Common myeloid progenitor, CD34-positive (primary cell): Measurements from ENCODE around the gene SDK1.

Source experiments
- CTCF ChIA-PET: fragments of 350-600 bp; sonication (Branson Sonifier 250); formaldehyde crosslinking; loops from one replicate; lab custom pipeline; 2021; ENCODE audit warnings: antibody characterized with exemption; lab: Charles Lee
- POLR2A ChIA-PET: fragments of 350-600 bp; sonication (Branson Sonifier 250); formaldehyde crosslinking; loops from one replicate; lab custom pipeline; 2021; ENCODE audit warnings: antibody characterized with exemption; lab: Charles Lee
- DNase-seq, 3 donors: peaks; one replicate each; pipeline versions ENCODE4 v3.0.0 to v3.0.0-alpha.2; 2013
- H3K27ac ChIP-seq, 2 experiments: 1 replicate in 1 of 2; 2 replicates in 1 of 2; pipeline ENCODE4 v1.7.0; 2013; ENCODE audit warnings: inconsistent platforms in 2 of 2, low read length in 2 of 2, mild to moderate bottlenecking in 2 of 2, low read depth in 1 of 2, moderate library complexity in 1 of 2; ENCODE audit not compliant: severe bottlenecking in 2 of 2, insufficient read depth in 1 of 2, poor library complexity in 1 of 2
- H3K27me3 ChIP-seq, 5 experiments: replicated peaks in 2 of 5; 1 replicate in 3 of 5; 2 replicates in 2 of 5; pipeline versions ENCODE4 v1.6.1 to v1.7.0; 2013; ENCODE audit warnings: low read length in 4 of 5, mild to moderate bottlenecking in 2 of 5, moderate library complexity in 2 of 5, inconsistent platforms in 1 of 5; ENCODE audit not compliant: insufficient read depth in 5 of 5, control insufficient read depth in 4 of 5
- H3K36me3 ChIP-seq, 4 experiments: 1 replicate in 2 of 4; 2 replicates in 2 of 4; pipeline versions ENCODE4 v1.6.1 to v1.7.0; 2013; ENCODE audit warnings: low read length in 3 of 4, control low read depth in 1 of 4, mild to moderate bottlenecking in 1 of 4; ENCODE audit not compliant: control insufficient read depth in 4 of 4, insufficient read depth in 4 of 4
- H3K4me1 ChIP-seq, 4 experiments: 1 replicate in 3 of 4; 2 replicates in 1 of 4; pipeline versions ENCODE4 v1.6.1 to v1.7.1; 2013; ENCODE audit warnings: low read length in 3 of 4, mild to moderate bottlenecking in 3 of 4, control low read depth in 1 of 4, inconsistent platforms in 1 of 4, moderate library complexity in 1 of 4; ENCODE audit not compliant: control insufficient read depth in 4 of 4, insufficient read depth in 4 of 4; ENCODE audit errors: control extremely low read depth in 1 of 4
- H3K4me3 ChIP-seq, 7 experiments: 1 replicate in 4 of 7; 2 replicates in 3 of 7; pipeline versions ENCODE4 v1.5.1 to v1.7.0; 2013; ENCODE audit warnings: mild to moderate bottlenecking in 7 of 7, low read length in 6 of 7, moderate library complexity in 6 of 7, inconsistent platforms in 2 of 7, low read depth in 2 of 7, control low read depth in 1 of 7; ENCODE audit not compliant: insufficient read depth in 4 of 7, control insufficient read depth in 1 of 7; ENCODE audit errors: extremely low read depth in 1 of 7
- H3K9me3 ChIP-seq, 5 experiments: 1 replicate in 4 of 5; 2 replicates in 1 of 5; pipeline versions ENCODE4 v1.6.1 to v1.7.1; 2013; ENCODE audit warnings: low read length in 4 of 5, mild to moderate bottlenecking in 2 of 5, inconsistent platforms in 1 of 5, low read depth in 1 of 5, moderate library complexity in 1 of 5; ENCODE audit not compliant: control insufficient read depth in 4 of 5, insufficient read depth in 2 of 5; ENCODE audit errors: control extremely low read depth in 1 of 5
- WGBS: methylation state at CpG from one replicate; pipeline ENCODE4 v1.1.5; 2013; ENCODE audit not compliant: insufficient coverage; 5-methylcytosine and 5-hydroxymethylcytosine counted together

The SDK1 gene

GRCh38 chr7:3464900-3465622, 164.0 kb downstream of the SDK1 start:
- WGBS, result 98% methylated on average over 5 of the region's 9 CpGs
- POLR2A ChIA-PET, result no interaction called here
- Histone ChIP-seq H3K27ac (no peak overlapping the region), H3K9me3 (no peaks in the 10 kb centered on the region), H3K27me3 (peaks cover 0 to 2% (median 0%) of the 10 kb centered on the region in 5 experiments), H3K36me3 (no peaks in the 10 kb centered on the region), H3K4me3 (no peak overlapping the region), H3K4me1 (no peaks in the 10 kb centered on the region)
- DNase-seq, result no peak
- CTCF ChIA-PET, result interaction anchor here (1.2 to 1.5 kb wide), 2 partner anchors 13 to 17 kb away, joined by 4 to 5 read pairs; no protein-coding TSS in a partner anchor

GRCh38 chr7:3466261-3466660, 165.2 kb downstream of the SDK1 start:
- POLR2A ChIA-PET, result interaction anchor here (0.7 kb wide), 1 partner anchor 600 kb away, joined by 5 read pairs; no protein-coding TSS in a partner anchor

GRCh38 chr7:3469641-3470040, 168.6 kb downstream of the SDK1 start:
- H3K4me3 ChIP-seq, result no peak overlapping the region
- no peaks in the 10 kb centered on the region for H3K36me3 ChIP-seq
- WGBS, result no CpG with 5 or more reads among the region's 3 CpGs
- H3K9me3 ChIP-seq, result no peaks in the 10 kb centered on the region
- no peak for DNase-seq
- ChIA-PET CTCF (interaction anchor here (0.5 kb wide), 1 partner anchor 1096 kb away, joined by 4 read pairs; no protein-coding TSS in a partner anchor), POLR2A (no interaction called here)
- no peaks in the 10 kb centered on the region for H3K4me1 ChIP-seq
- peaks cover 0 to 2% (median 0%) of the 10 kb centered on the region in 5 experiments for H3K27me3 ChIP-seq
- H3K27ac ChIP-seq, result no peak overlapping the region

More at GRCh38 chr7:3466261-3466660, 165.2 kb downstream of the SDK1 start:
- no peak for DNase-seq
- Histone ChIP-seq H3K4me1 (no peaks in the 10 kb centered on the region), H3K9me3 (no peaks in the 10 kb centered on the region), H3K36me3 (no peaks in the 10 kb centered on the region), H3K27me3 (peaks cover 0 to 2% (median 0%) of the 10 kb centered on the region in 5 experiments), H3K27ac (no peak overlapping the region), H3K4me3 (no peak overlapping the region)
- 100% methylated on average over 2 of the region's 4 CpGs for WGBS
- CTCF ChIA-PET, result interaction anchor here (1.2 to 1.5 kb wide), 2 partner anchors 15 to 16 kb away, joined by 4 to 5 read pairs; no protein-coding TSS in a partner anchor

- POLR2A ChIA-PET, result no interaction called here
- Histone ChIP-seq H3K36me3 (no peaks in the 10 kb centered on the region), H3K27ac (no peak overlapping the region), H3K4me3 (no peak overlapping the region), H3K9me3 (no peaks in the 10 kb centered on the region), H3K4me1 (no peaks in the 10 kb centered on the region), H3K27me3 (peaks cover 0 to 4% (median 0%) of the 10 kb centered on the region in 5 experiments)
- CTCF ChIA-PET, result no interaction called here
- WGBS, result 97% methylated on average over 15 of the region's 15 CpGs
- DNase-seq, result no peak
Measured at GRCh38 chr7:3480197-3480596, 179.1 kb downstream of the SDK1 start.

GRCh38 chr7:3481435-3481834, 180.4 kb downstream of the SDK1 start:
- 96% methylated on average over 4 of the region's 4 CpGs for WGBS
- Histone ChIP-seq H3K4me1 (no peaks in the 10 kb centered on the region), H3K9me3 (no peaks in the 10 kb centered on the region), H3K36me3 (no peaks in the 10 kb centered on the region), H3K27ac (no peak overlapping the region), H3K27me3 (peaks cover 0 to 4% (median 0%) of the 10 kb centered on the region in 5 experiments), H3K4me3 (no peak overlapping the region)
- POLR2A ChIA-PET, result no interaction called here
- DNase-seq, result no peak
- CTCF ChIA-PET, result interaction anchor here (1.5 kb wide), 1 partner anchor 15 kb away, joined by 5 read pairs; no protein-coding TSS in a partner anchor

- H3K27me3 ChIP-seq, result peaks cover 0 to 4% (median 0%) of the 10 kb centered on the region in 5 experiments
- CTCF ChIA-PET, result interaction anchor here (1.5 kb wide), 1 partner anchor 16 kb away, joined by 5 read pairs; no protein-coding TSS in a partner anchor
- no peaks in the 10 kb centered on the region for H3K9me3 ChIP-seq
- no peak overlapping the region for H3K27ac ChIP-seq
- WGBS, result 67% methylated on average over 8 of the region's 13 CpGs
- H3K36me3 ChIP-seq, result no peaks in the 10 kb centered on the region
- no peak overlapping the region for H3K4me3 ChIP-seq
- no peaks in the 10 kb centered on the region for H3K4me1 ChIP-seq
- POLR2A ChIA-PET, result no interaction called here
- DNase-seq, result peak; percentile 1 to 10 (median 9)
Measured at GRCh38 chr7:3482147-3482921, 181.3 kb downstream of the SDK1 start.
